GM23338 (cell line): ENCODE measurements around the gene RC3H2. TPM values are rescaled to one million over a fixed set of nuclear protein-coding genes. Genes with fewer than 3 reads are reported as not detected.
A peak's percentile ranks its signal among the peaks of the same experiment; 100 is the strongest.

Experiments
- ATAC-seq: fragments of 200-7000 bp; cut with Tn5 transposase; 3 replicates; pipeline ENCODE4 v1.9.1; 2020
- DNase-seq: peaks from one replicate; pipeline ENCODE4 v3.0.0-alpha.2; 2015; ENCODE audit warnings: low spot score
- H2AFZ ChIP-seq: fragments of 200-600 bp; sonication (generic); 2 replicates; pipeline ENCODE4 v1.8.0; 2016; ENCODE audit warnings: antibody characterized with exemption, mild to moderate bottlenecking, moderate library complexity
- H3F3A ChIP-seq: fragments of 200-600 bp; sonication (generic); replicated peaks from 2 replicates; pipeline ENCODE4 v1.8.0; 2017; ENCODE audit warnings: antibody characterized with exemption, mixed run types, low read depth
- H3K27ac ChIP-seq: fragments of 200-600 bp; sonication (generic); 2 replicates; pipeline ENCODE4 v1.6.1; 2016; ENCODE audit warnings: low read depth
- H3K27me3 ChIP-seq: fragments of 200-600 bp; sonication (generic); 2 replicates; pipeline ENCODE4 v1.8.0; 2016; ENCODE audit warnings: mild to moderate bottlenecking, mixed run types, moderate library complexity; ENCODE audit not compliant: insufficient read depth
- H3K36me3 ChIP-seq: fragments of 200-600 bp; sonication (generic); 2 replicates; pipeline ENCODE4 v1.8.0; 2016; ENCODE audit warnings: mild to moderate bottlenecking; ENCODE audit not compliant: insufficient read depth
- H3K4me1 ChIP-seq: fragments of 200-600 bp; sonication (generic); 2 replicates; pipeline ENCODE4 v1.8.0; 2016; ENCODE audit warnings: mild to moderate bottlenecking, moderate library complexity; ENCODE audit not compliant: insufficient read depth
- H3K4me2 ChIP-seq: fragments of 200-600 bp; sonication (generic); 2 replicates; pipeline ENCODE4 v1.7.1; 2017; ENCODE audit warnings: mixed run types
- H3K4me3 ChIP-seq: fragments of 200-600 bp; sonication (generic); 2 replicates; pipeline ENCODE4 v1.6.1; 2016; ENCODE audit warnings: mixed run types
- H3K79me2 ChIP-seq: fragments of 200-600 bp; sonication (generic); replicated peaks from 2 replicates; pipeline ENCODE4 v1.8.0; 2017; ENCODE audit warnings: mild to moderate bottlenecking; ENCODE audit not compliant: insufficient read depth
- H3K9me2 ChIP-seq: fragments of 200-600 bp; sonication (generic); 2 replicates; pipeline ENCODE4 v1.8.0; 2017; ENCODE audit not compliant: insufficient read depth
- H4K20me1 ChIP-seq: fragments of 200-600 bp; sonication (generic); replicated peaks from 2 replicates; pipeline ENCODE4 v1.8.0; 2017; ENCODE audit warnings: mild to moderate bottlenecking; ENCODE audit not compliant: insufficient read depth
- H3K27ac Mint-ChIP-seq: 2 replicates; pipeline ENCODE4 v1.8.0; 2020; ENCODE audit warnings: inconsistent platforms, mild to moderate bottlenecking, moderate library complexity, mixed read lengths
- H3K27me3 Mint-ChIP-seq: 3 replicates; pipeline ENCODE4 v1.8.0; 2022; ENCODE audit warnings: low read depth, mild to moderate bottlenecking, moderate library complexity, mixed read lengths, inconsistent platforms; ENCODE audit not compliant: insufficient read depth, poor library complexity
- H3K36me3 Mint-ChIP-seq: 3 replicates; pipeline ENCODE4 v1.8.0; 2021; ENCODE audit warnings: low read depth, mild to moderate bottlenecking, inconsistent platforms, moderate library complexity, mixed read lengths
- H3K4me1 Mint-ChIP-seq: 3 replicates; pipeline ENCODE4 v1.8.0; 2020; ENCODE audit warnings: mild to moderate bottlenecking, inconsistent platforms, mixed read lengths
- H3K4me3 Mint-ChIP-seq: 3 replicates; pipeline ENCODE4 v1.8.0; 2021; ENCODE audit warnings: moderate library complexity, mild to moderate bottlenecking, inconsistent platforms, mixed read lengths
- H3K9me3 Mint-ChIP-seq: 3 replicates; pipeline ENCODE4 v1.8.0; 2020; ENCODE audit warnings: moderate library complexity, mild to moderate bottlenecking, inconsistent platforms, mixed read lengths
- EZH2 ChIP-seq: fragments of 200-600 bp; sonication (generic); IDR thresholded peaks from one replicate; pipeline ENCODE4 v1.8.0; 2017; ENCODE audit warnings: antibody characterized with exemption, mild to moderate bottlenecking, low read depth; ENCODE audit not compliant: unreplicated experiment
- EZH2phosphoT487 ChIP-seq: fragments of 200-600 bp; sonication (generic); IDR thresholded peaks from one replicate; pipeline ENCODE4 v1.8.1; 2018; ENCODE audit warnings: antibody characterized with exemption; ENCODE audit not compliant: unreplicated experiment
- JUNB ChIP-seq: IDR thresholded peaks from one replicate; pipeline ENCODE4 v1.6.1; 2016; ENCODE audit warnings: antibody characterized with exemption; ENCODE audit not compliant: unreplicated experiment
- NANOG ChIP-seq: IDR thresholded peaks from 2 replicates; pipeline ENCODE4 v1.6.1; 2016; ENCODE audit warnings: antibody characterized with exemption, borderline replicate concordance
- POLR2AphosphoS5 ChIP-seq: IDR thresholded peaks from 2 replicates; pipeline ENCODE4 v1.6.1; 2016; ENCODE audit warnings: antibody characterized with exemption, low read depth
- ZNF331 ChIP-seq: fragments of 250-450 bp; sonication (Bioruptor Pico); IDR thresholded peaks from 2 replicates; pipeline ENCODE4 v1.5.0; 2020; ENCODE audit warnings: low read depth, mild to moderate bottlenecking, moderate library complexity
- polyA plus RNA-seq: library from polyadenylated mRNA; unstranded; fragments of >200 nt; fragmentation: Nextera tagmentation; extraction: Ambion mirVana; gene quantifications from 2 replicates; pipeline ENCODE4 v1.2.1, GENCODE V29; 2016
- total RNA-seq: library from RNA; depleted of rRNA; stranded (reverse); fragments of >200 nt; shearing (Covaris generic); gene quantifications from 2 replicates; pipeline ENCODE4 v1.2.3, GENCODE V29; 2014
- TF ChIP-seq, protein P1 (sequence below), 2 experiments: fragments of 200-600 bp in 1 of 2; sonication (generic) in 1 of 2; conservative IDR thresholded peaks; 2 replicates each; pipeline versions ENCODE4 v1.5.1 to v1.6.1; 2016 to 2017; ENCODE audit warnings: antibody characterized with exemption in 2 of 2, low read depth in 2 of 2, mild to moderate bottlenecking in 2 of 2, moderate library complexity in 1 of 2
- TF ChIP-seq, protein P2 (sequence below): IDR thresholded peaks from 2 replicates; pipeline ENCODE4 v1.6.1; 2016; ENCODE audit warnings: antibody characterized with exemption
- TF ChIP-seq, protein P3 (sequence below): fragments of 250-450 bp; sonication (Bioruptor Pico); IDR thresholded peaks from 2 replicates; pipeline ENCODE4 v1.5.0; 2020; ENCODE audit warnings: mild to moderate bottlenecking, moderate library complexity

Gene RC3H2
- total and polyA plus RNA-seq, 2 experiments from 2014 or later: 24.9 to 37.5 TPM

DNA sequence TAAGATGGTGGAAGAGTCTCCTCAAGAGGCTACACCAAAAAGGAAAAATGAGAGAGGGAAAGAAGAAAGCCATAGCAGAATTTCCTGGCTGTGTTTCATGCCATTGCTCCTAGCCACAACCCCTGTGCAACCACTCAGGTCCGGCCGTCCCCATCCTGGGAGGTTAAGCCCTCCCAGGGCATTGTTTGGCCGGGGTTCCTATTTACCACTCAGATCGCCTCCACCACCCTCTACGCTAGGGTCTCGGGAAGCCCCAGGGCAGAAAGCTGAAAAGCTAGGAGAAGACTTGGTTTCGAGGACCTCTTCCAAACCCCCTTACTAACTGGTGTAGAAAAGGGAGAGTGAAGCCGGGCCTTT lies 715 bp downstream of the RC3H2 start:
- peak overlapping the region; percentile 90 for H3K4me3 ChIP-seq
- peaks cover 8% of the 10 kb centered on the region; the same call in 2 of the 3 replicates for H3K4me1 Mint-ChIP-seq
- H2AFZ ChIP-seq: 0 out of 2 replicates have a peak overlapping the region, but pooled peaks have one; percentile 49
- H3K9me2 ChIP-seq: no peaks in the 10 kb centered on the region
- no peaks in the 10 kb centered on the region; the same call in 2 of the 3 replicates for H3K36me3 Mint-ChIP-seq
- ATAC-seq (peak; percentile 78), DNase-seq (peak; percentile 75)
- TF ChIP-seq NANOG: no peak
- TF ChIP-seq, protein P1, sequence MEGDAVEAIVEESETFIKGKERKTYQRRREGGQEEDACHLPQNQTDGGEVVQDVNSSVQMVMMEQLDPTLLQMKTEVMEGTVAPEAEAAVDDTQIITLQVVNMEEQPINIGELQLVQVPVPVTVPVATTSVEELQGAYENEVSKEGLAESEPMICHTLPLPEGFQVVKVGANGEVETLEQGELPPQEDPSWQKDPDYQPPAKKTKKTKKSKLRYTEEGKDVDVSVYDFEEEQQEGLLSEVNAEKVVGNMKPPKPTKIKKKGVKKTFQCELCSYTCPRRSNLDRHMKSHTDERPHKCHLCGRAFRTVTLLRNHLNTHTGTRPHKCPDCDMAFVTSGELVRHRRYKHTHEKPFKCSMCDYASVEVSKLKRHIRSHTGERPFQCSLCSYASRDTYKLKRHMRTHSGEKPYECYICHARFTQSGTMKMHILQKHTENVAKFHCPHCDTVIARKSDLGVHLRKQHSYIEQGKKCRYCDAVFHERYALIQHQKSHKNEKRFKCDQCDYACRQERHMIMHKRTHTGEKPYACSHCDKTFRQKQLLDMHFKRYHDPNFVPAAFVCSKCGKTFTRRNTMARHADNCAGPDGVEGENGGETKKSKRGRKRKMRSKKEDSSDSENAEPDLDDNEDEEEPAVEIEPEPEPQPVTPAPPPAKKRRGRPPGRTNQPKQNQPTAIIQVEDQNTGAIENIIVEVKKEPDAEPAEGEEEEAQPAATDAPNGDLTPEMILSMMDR (conservative IDR thresholded peaks at IDR 0.05; ENCODE audit: low read depth in 2 of 2): no peak
- TF ChIP-seq JUNB: no peak
- H3F3A ChIP-seq: no peaks in the 10 kb centered on the region
- no peaks in the 10 kb centered on the region for H3K36me3 ChIP-seq
- H3K4me3 Mint-ChIP-seq: peak overlapping the region; percentile 93
- peaks cover 16% of the 10 kb centered on the region; the same call in 1 of the 2 replicates for H4K20me1 ChIP-seq
- no peaks in the 10 kb centered on the region for H3K27me3 ChIP-seq
- no peaks in the 10 kb centered on the region for H3K9me3 Mint-ChIP-seq
- peak overlapping the region; percentile 88 for H3K4me2 ChIP-seq
- H3K4me1 ChIP-seq: peaks cover 10% of the 10 kb centered on the region
- H3K27me3 Mint-ChIP-seq: peaks cover 2% of the 10 kb centered on the region
- peak overlapping the region; percentile 93 for H3K27ac ChIP-seq
- peak overlapping the region; percentile 94 for H3K27ac Mint-ChIP-seq
- H3K79me2 ChIP-seq: peaks cover 60% of the 10 kb centered on the region

DNA sequence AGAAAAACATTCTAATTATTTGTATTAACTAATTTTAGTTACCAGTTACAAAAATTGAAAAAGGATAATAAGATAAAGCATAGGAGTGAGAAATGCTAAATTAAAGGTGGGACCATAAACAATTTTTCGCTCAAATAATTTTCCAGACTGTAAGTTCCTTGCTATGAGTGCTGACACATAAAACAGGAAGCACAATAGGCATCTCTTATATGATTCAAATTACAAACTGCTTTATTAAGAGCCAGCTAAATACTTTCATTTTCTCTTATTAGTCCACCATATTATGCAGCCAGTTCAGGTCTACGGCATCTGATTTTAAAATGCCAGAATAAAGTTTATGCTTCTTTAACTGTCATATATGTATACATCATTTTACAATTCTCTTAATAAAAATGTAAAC lies 4.4 kb downstream of the RC3H2 start:
- Histone ChIP-seq H3K27ac (no peak overlapping the region), H3K79me2 (peaks cover 89% of the 10 kb centered on the region), H3K36me3 (peaks cover 8% of the 10 kb centered on the region; the same call in 1 of the 2 replicates), H3K4me1 (peaks cover 10% of the 10 kb centered on the region), H2AFZ (no peak overlapping the region), H3K9me2 (no peaks in the 10 kb centered on the region), H3F3A (no peaks in the 10 kb centered on the region), H3K4me3 (no peak overlapping the region), H3K27me3 (no peaks in the 10 kb centered on the region), H3K4me2 (no peak overlapping the region), H4K20me1 (peaks cover 33% of the 10 kb centered on the region)
- DNase-seq: no peak
- Mint-ChIP-seq H3K27ac (no peak overlapping the region), H3K9me3 (no peaks in the 10 kb centered on the region), H3K4me3 (no peak overlapping the region), H3K36me3 (peaks cover 3% of the 10 kb centered on the region; the same call in 2 of the 3 replicates), H3K27me3 (peaks cover 4% of the 10 kb centered on the region), H3K4me1 (peaks cover 8% of the 10 kb centered on the region; the same call in 2 of the 3 replicates)
- no peak for ATAC-seq
- no peak for TF ChIP-seq EZH2
- no peak for TF ChIP-seq JUNB
- TF ChIP-seq EZH2phosphoT487: no peak
- TF ChIP-seq, protein P2, sequence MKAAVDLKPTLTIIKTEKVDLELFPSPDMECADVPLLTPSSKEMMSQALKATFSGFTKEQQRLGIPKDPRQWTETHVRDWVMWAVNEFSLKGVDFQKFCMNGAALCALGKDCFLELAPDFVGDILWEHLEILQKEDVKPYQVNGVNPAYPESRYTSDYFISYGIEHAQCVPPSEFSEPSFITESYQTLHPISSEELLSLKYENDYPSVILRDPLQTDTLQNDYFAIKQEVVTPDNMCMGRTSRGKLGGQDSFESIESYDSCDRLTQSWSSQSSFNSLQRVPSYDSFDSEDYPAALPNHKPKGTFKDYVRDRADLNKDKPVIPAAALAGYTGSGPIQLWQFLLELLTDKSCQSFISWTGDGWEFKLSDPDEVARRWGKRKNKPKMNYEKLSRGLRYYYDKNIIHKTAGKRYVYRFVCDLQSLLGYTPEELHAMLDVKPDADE: no peak
- TF ChIP-seq, protein P3, sequence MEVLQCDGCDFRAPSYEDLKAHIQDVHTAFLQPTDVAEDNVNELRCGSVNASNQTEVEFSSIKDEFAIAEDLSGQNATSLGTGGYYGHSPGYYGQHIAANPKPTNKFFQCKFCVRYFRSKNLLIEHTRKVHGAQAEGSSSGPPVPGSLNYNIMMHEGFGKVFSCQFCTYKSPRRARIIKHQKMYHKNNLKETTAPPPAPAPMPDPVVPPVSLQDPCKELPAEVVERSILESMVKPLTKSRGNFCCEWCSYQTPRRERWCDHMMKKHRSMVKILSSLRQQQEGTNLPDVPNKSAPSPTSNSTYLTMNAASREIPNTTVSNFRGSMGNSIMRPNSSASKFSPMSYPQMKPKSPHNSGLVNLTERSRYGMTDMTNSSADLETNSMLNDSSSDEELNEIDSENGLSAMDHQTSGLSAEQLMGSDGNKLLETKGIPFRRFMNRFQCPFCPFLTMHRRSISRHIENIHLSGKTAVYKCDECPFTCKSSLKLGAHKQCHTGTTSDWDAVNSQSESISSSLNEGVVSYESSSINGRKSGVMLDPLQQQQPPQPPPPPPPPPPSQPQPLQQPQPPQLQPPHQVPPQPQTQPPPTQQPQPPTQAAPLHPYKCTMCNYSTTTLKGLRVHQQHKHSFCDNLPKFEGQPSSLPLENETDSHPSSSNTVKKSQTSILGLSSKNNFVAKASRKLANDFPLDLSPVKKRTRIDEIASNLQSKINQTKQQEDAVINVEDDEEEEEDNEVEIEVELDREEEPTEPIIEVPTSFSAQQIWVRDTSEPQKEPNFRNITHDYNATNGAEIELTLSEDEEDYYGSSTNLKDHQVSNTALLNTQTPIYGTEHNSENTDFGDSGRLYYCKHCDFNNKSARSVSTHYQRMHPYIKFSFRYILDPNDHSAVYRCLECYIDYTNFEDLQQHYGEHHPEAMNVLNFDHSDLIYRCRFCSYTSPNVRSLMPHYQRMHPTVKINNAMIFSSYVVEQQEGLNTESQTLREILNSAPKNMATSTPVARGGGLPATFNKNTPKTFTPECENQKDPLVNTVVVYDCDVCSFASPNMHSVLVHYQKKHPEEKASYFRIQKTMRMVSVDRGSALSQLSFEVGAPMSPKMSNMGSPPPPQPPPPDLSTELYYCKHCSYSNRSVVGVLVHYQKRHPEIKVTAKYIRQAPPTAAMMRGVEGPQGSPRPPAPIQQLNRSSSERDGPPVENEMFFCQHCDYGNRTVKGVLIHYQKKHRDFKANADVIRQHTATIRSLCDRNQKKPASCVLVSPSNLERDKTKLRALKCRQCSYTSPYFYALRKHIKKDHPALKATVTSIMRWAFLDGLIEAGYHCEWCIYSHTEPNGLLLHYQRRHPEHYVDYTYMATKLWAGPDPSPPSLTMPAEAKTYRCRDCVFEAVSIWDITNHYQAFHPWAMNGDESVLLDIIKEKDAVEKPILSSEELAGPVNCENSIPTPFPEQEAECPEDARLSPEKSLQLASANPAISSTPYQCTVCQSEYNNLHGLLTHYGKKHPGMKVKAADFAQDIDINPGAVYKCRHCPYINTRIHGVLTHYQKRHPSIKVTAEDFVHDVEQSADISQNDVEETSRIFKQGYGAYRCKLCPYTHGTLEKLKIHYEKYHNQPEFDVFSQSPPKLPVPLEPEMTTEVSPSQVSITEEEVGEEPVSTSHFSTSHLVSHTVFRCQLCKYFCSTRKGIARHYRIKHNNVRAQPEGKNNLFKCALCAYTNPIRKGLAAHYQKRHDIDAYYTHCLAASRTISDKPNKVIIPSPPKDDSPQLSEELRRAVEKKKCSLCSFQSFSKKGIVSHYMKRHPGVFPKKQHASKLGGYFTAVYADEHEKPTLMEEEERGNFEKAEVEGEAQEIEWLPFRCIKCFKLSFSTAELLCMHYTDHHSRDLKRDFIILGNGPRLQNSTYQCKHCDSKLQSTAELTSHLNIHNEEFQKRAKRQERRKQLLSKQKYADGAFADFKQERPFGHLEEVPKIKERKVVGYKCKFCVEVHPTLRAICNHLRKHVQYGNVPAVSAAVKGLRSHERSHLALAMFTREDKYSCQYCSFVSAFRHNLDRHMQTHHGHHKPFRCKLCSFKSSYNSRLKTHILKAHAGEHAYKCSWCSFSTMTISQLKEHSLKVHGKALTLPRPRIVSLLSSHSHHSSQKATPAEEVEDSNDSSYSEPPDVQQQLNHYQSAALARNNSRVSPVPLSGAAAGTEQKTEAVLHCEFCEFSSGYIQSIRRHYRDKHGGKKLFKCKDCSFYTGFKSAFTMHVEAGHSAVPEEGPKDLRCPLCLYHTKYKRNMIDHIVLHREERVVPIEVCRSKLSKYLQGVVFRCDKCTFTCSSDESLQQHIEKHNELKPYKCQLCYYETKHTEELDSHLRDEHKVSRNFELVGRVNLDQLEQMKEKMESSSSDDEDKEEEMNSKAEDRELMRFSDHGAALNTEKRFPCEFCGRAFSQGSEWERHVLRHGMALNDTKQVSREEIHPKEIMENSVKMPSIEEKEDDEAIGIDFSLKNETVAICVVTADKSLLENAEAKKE (CRISPR knock-in tag): no peak
- TF ChIP-seq ZNF331 (CRISPR knock-in tag): no peak
- no peak for TF ChIP-seq NANOG
- TF ChIP-seq POLR2AphosphoS5: no peak
